ENCODE measurements around the gene DIPK1B.
A peak's percentile ranks its signal among the peaks of the same experiment; 100 is the strongest.

Gene DIPK1B

GRCh38 chr9:136712690-136713544 lies 545 bp downstream of the DIPK1B start:
- POLR2A ChIA-PET: interaction anchor here (0.7 to 6.4 kb wide), 6 partner anchors 10 to 702 kb away, joined by 3 to 79 read pairs (median 10); no protein-coding TSS in a partner anchor
- no peaks in the 10 kb centered on the region for H3K9me3 ChIP-seq (ENCODE audit: control insufficient read depth, insufficient read depth, low read depth, low read length)
- peak overlapping the region; percentile 70 for H3K4me3 ChIP-seq (ENCODE audit: low read depth, low read length)
- H3K27ac ChIP-seq (ENCODE audit: extremely low read depth, low read depth, low read length): peak overlapping the region; percentile 80
- CTCF ChIA-PET: interaction anchor here (0.6 to 1.6 kb wide), 5 partner anchors 14 to 61 kb away, joined by 4 to 8 read pairs (median 5); partner anchors contain the start of gene LCN8
- H3K36me3 ChIP-seq (ENCODE audit: control insufficient read depth in 2 of 2, insufficient read depth in 1 of 2, low read length in 2 of 2): peaks cover 0 to 26% of the 10 kb centered on the region in 2 experiments; a peak in 2 of 3 replicates
- TF ChIP-seq ZIC2 (tag by site-specific recombination; IDR thresholded peaks at IDR 0.05) (peak; percentile 26; the same call in 1 of the 2 replicates), SP2 (tag by site-specific recombination; IDR thresholded peaks at IDR 0.05) (0 out of 2 replicates have a peak, but pooled peaks have one; percentile 7), ZNF335 (tag by site-specific recombination; conservative IDR thresholded peaks at IDR 0.05) (peak; percentile 79), ZNF580 (tag by site-specific recombination; IDR thresholded peaks at IDR 0.05) (no peak), BCL11B (tag by site-specific recombination; IDR thresholded peaks at IDR 0.05; ENCODE audit: low read depth) (peak; percentile 41; the same call in 1 of the 2 replicates), ZBTB26 (tag by site-specific recombination; optimal IDR thresholded peaks at IDR 0.05) (peak; percentile 38), ZNF596 (tag by site-specific recombination; IDR thresholded peaks at IDR 0.05) (0 out of 2 replicates have a peak, but pooled peaks have one; percentile 1)
- TF ChIP-seq, protein P1, sequence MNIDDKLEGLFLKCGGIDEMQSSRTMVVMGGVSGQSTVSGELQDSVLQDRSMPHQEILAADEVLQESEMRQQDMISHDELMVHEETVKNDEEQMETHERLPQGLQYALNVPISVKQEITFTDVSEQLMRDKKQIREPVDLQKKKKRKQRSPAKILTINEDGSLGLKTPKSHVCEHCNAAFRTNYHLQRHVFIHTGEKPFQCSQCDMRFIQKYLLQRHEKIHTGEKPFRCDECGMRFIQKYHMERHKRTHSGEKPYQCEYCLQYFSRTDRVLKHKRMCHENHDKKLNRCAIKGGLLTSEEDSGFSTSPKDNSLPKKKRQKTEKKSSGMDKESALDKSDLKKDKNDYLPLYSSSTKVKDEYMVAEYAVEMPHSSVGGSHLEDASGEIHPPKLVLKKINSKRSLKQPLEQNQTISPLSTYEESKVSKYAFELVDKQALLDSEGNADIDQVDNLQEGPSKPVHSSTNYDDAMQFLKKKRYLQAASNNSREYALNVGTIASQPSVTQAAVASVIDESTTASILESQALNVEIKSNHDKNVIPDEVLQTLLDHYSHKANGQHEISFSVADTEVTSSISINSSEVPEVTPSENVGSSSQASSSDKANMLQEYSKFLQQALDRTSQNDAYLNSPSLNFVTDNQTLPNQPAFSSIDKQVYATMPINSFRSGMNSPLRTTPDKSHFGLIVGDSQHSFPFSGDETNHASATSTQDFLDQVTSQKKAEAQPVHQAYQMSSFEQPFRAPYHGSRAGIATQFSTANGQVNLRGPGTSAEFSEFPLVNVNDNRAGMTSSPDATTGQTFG (tag by site-specific recombination; IDR thresholded peaks at IDR 0.05; ENCODE audit: borderline replicate concordance): no peak
- H3K4me1 ChIP-seq (ENCODE audit: control insufficient read depth, insufficient read depth, low read length): no peaks in the 10 kb centered on the region

GRCh38 chr9:136713550-136713949 lies 1.2 kb downstream of the DIPK1B start:
- Histone ChIP-seq H3K9me3 (ENCODE audit: control insufficient read depth, insufficient read depth, low read depth, low read length) (no peaks in the 10 kb centered on the region), H3K36me3 (ENCODE audit: control insufficient read depth in 2 of 2, insufficient read depth in 1 of 2, low read length in 2 of 2) (peaks cover 0 to 30% of the 10 kb centered on the region in 2 experiments; a peak in 2 of 3 replicates), H3K4me3 (ENCODE audit: low read depth, low read length) (peak overlapping the region; percentile 70), H3K27ac (ENCODE audit: extremely low read depth, low read depth, low read length) (peak overlapping the region; percentile 80; the same call in 1 of the 2 replicates), H3K4me1 (ENCODE audit: control insufficient read depth, insufficient read depth, low read length) (no peaks in the 10 kb centered on the region)
- ChIA-PET POLR2A (interaction anchor here (0.7 to 6.4 kb wide), 6 partner anchors 9 to 42 kb away, joined by 3 to 79 read pairs (median 7); no protein-coding TSS in a partner anchor), CTCF (interaction anchor here (0.7 to 1.6 kb wide), 8 partner anchors 10 to 56 kb away, joined by 3 to 14 read pairs (median 4); partner anchors contain the start of gene LCN8)
- no peak for TF ChIP-seq ZNF18 (tag by site-specific recombination; IDR thresholded peaks at IDR 0.05)
- TF ChIP-seq MYNN (tag by site-specific recombination; IDR thresholded peaks at IDR 0.05; ENCODE audit: borderline replicate concordance): no peak
- TF ChIP-seq ZNF692 (tag by site-specific recombination; IDR thresholded peaks at IDR 0.05): peak; percentile 72; the same call in 1 of the 2 replicates
- no peak for TF ChIP-seq ZNF2 (tag by site-specific recombination; IDR thresholded peaks at IDR 0.05)
- no peak for TF ChIP-seq TCF7L2 (IDR thresholded peaks at IDR 0.05; ENCODE audit: borderline replicate concordance, low read depth, low read length)
- TF ChIP-seq, protein P2, sequence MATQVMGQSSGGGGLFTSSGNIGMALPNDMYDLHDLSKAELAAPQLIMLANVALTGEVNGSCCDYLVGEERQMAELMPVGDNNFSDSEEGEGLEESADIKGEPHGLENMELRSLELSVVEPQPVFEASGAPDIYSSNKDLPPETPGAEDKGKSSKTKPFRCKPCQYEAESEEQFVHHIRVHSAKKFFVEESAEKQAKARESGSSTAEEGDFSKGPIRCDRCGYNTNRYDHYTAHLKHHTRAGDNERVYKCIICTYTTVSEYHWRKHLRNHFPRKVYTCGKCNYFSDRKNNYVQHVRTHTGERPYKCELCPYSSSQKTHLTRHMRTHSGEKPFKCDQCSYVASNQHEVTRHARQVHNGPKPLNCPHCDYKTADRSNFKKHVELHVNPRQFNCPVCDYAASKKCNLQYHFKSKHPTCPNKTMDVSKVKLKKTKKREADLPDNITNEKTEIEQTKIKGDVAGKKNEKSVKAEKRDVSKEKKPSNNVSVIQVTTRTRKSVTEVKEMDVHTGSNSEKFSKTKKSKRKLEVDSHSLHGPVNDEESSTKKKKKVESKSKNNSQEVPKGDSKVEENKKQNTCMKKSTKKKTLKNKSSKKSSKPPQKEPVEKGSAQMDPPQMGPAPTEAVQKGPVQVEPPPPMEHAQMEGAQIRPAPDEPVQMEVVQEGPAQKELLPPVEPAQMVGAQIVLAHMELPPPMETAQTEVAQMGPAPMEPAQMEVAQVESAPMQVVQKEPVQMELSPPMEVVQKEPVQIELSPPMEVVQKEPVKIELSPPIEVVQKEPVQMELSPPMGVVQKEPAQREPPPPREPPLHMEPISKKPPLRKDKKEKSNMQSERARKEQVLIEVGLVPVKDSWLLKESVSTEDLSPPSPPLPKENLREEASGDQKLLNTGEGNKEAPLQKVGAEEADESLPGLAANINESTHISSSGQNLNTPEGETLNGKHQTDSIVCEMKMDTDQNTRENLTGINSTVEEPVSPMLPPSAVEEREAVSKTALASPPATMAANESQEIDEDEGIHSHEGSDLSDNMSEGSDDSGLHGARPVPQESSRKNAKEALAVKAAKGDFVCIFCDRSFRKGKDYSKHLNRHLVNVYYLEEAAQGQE (tag by site-specific recombination; IDR thresholded peaks at IDR 0.05): no peak
- TF ChIP-seq ZBTB48 (tag by site-specific recombination; IDR thresholded peaks at IDR 0.05): no peak
- TF ChIP-seq ZNF239 (tag by site-specific recombination; IDR thresholded peaks at IDR 0.05): no peak
- TF ChIP-seq BCL11A (tag by site-specific recombination; IDR thresholded peaks at IDR 0.05; ENCODE audit: low read depth): no peak
- TF ChIP-seq ZNF350 (tag by site-specific recombination; IDR thresholded peaks at IDR 0.05): no peak
- TF ChIP-seq BCL11B (tag by site-specific recombination; IDR thresholded peaks at IDR 0.05; ENCODE audit: low read depth): peak; percentile 27; the same call in 1 of the 2 replicates
- TF ChIP-seq ZNF214 (tag by site-specific recombination; IDR thresholded peaks at IDR 0.05; ENCODE audit: borderline replicate concordance): no peak
- TF ChIP-seq ZNF558 (tag by site-specific recombination; IDR thresholded peaks at IDR 0.05): no peak
- no peak for TF ChIP-seq HOXD13 (CRISPR knock-in tag; IDR thresholded peaks at IDR 0.05; ENCODE audit: borderline replicate concordance)

Measured in HEK293 (cell line).